HCT116 (cell line): ENCODE measurements around the gene FES. TPM values are rescaled to one million over a fixed set of nuclear protein-coding genes. Genes with fewer than 3 reads are reported as not detected.
"Not testable (repeated sequence)": the region's sequence is repeated elsewhere in the genome, so short reads cannot be mapped to it uniquely, and the experiment has no call there.

Experiments used
- ATAC-seq: fragments of 200-7000 bp; cut with Tn5 transposase; 2 replicates; pipeline ENCODE4 v1.9.1; 2020; ENCODE audit warnings: mild to moderate bottlenecking, moderate library complexity
- BruUV-seq: library from RNA; stranded (reverse); fragments of 400-500 nt; replicated peaks from 2 replicates; lab custom pipeline; 2021; lab: Mats Ljungman, UMichigan
- CTCF ChIA-PET: fragments of 300-600 bp; sonication (Branson Sonifier 250); formaldehyde crosslinking; loops from one replicate; lab custom pipeline; 2021; ENCODE audit warnings: antibody characterized with exemption; lab: Charles Lee
- POLR2A ChIA-PET: fragments of 300-600, 350-600 bp; sonication (Branson Sonifier 250); formaldehyde crosslinking; loops from one replicate; lab custom pipeline; 2021; ENCODE audit warnings: antibody characterized with exemption; lab: Charles Lee
- RAD21 ChIA-PET, 2 experiments: fragments of 300-600 bp; sonication (Branson Sonifier 250); formaldehyde crosslinking; loops; one replicate each; lab custom pipeline; 2023; ENCODE audit warnings: low total read pairs in 2 of 2; ENCODE audit not compliant: uncharacterized antibody in 2 of 2, unreplicated experiment in 2 of 2, low non-redundant PET in 1 of 2; lab: Charles Lee
- DNase-seq: peaks from one replicate; pipeline ENCODE4 v3.0.0-alpha.2; 2010; ENCODE audit warnings: low read depth, low spot score
- H2AFZ ChIP-seq: fragments of 200-600 bp; shearing (Covaris generic), sonication (generic); 2 replicates; pipeline ENCODE4 v1.6.1; 2017; ENCODE audit warnings: low read depth, mixed run types, mixed read lengths, antibody characterized with exemption, low read length; ENCODE audit not compliant: poor library complexity, severe bottlenecking
- H3K27ac ChIP-seq: 2 replicates; pipeline ENCODE4 v1.5.1; 2012; ENCODE audit warnings: low read depth, low read length
- H3K27me3 ChIP-seq: fragments of 200-600 bp; sonication (generic); 2 replicates; pipeline ENCODE4 v1.6.1; 2016; ENCODE audit warnings: mixed run types, low read length, mixed read lengths; ENCODE audit not compliant: insufficient read depth
- H3K36me3 ChIP-seq, 2 experiments: fragments of 200-500 bp in 1 of 2; fragments of 200-600 bp in 1 of 2; sonication (Bioruptor generic) in 1 of 2; sonication (generic) in 1 of 2; 2 replicates each; pipeline versions ENCODE4 v1.5.1 to v1.6.1; 2014 to 2016; ENCODE audit warnings: low read length in 2 of 2, inconsistent platforms in 1 of 2, mixed read lengths in 1 of 2, mixed run types in 1 of 2; ENCODE audit not compliant: insufficient read depth in 2 of 2, control insufficient read depth in 1 of 2
- H3K4me1 ChIP-seq, 2 experiments: fragments of 200-600 bp in 1 of 2; sonication (generic) in 1 of 2; 2 replicates each; pipeline versions ENCODE4 v1.5.1 to v1.6.1; 2012 to 2017; ENCODE audit warnings: low read length in 2 of 2, inconsistent platforms in 1 of 2, mild to moderate bottlenecking in 1 of 2, mixed read lengths in 1 of 2, mixed run types in 1 of 2, moderate library complexity in 1 of 2; ENCODE audit not compliant: insufficient read depth in 2 of 2, control insufficient read depth in 1 of 2
- H3K4me2 ChIP-seq: fragments of 200-600 bp; sonication (generic); 2 replicates; pipeline ENCODE4 v1.6.1; 2017; ENCODE audit warnings: mixed run types, low read length, mixed read lengths
- H3K4me3 ChIP-seq, 2 experiments: fragments of 200-600 bp in 1 of 2; sonication (generic) in 1 of 2; replicated peaks in 1 of 2; 2 replicates each; pipeline ENCODE4 v1.5.1; 2011 to 2016; ENCODE audit warnings: low read length in 2 of 2, control low read depth in 1 of 2, low read depth in 1 of 2, mild to moderate bottlenecking in 1 of 2, mixed read lengths in 1 of 2, mixed run types in 1 of 2
- H3K79me2 ChIP-seq: fragments of 200-600 bp; sonication (generic); 2 replicates; pipeline ENCODE4 v1.6.1; 2017; ENCODE audit warnings: mild to moderate bottlenecking, mixed run types, low read length, moderate library complexity, mixed read lengths; ENCODE audit not compliant: insufficient read depth
- H3K9ac ChIP-seq: fragments of 200-600 bp; sonication (generic); 2 replicates; pipeline ENCODE4 v1.6.1; 2016; ENCODE audit warnings: low read length, mixed read lengths
- H3K9me2 ChIP-seq: fragments of 200-600 bp; sonication (generic), shearing (Covaris generic); 2 replicates; pipeline ENCODE4 v1.6.1; 2017; ENCODE audit warnings: mixed run types, mild to moderate bottlenecking, moderate library complexity; ENCODE audit not compliant: insufficient read depth
- H3K9me3 ChIP-seq, 2 experiments: fragments of 200-500 bp in 1 of 2; fragments of 200-600 bp in 1 of 2; sonication (Bioruptor generic) in 1 of 2; sonication (generic) in 1 of 2; 2 replicates each; pipeline ENCODE4 v1.6.1; 2014 to 2017; ENCODE audit warnings: low read length in 2 of 2, mixed read lengths in 2 of 2, inconsistent platforms in 1 of 2, low read depth in 1 of 2, mild to moderate bottlenecking in 1 of 2, mixed run types in 1 of 2, moderate library complexity in 1 of 2; ENCODE audit not compliant: control insufficient read depth in 1 of 2, insufficient read depth in 1 of 2
- H4K20me1 ChIP-seq: fragments of 200-600 bp; sonication (generic), shearing (Covaris generic); 2 replicates; pipeline ENCODE4 v1.6.1; 2017; ENCODE audit warnings: mixed run types, mild to moderate bottlenecking, moderate library complexity; ENCODE audit not compliant: insufficient read depth
- MAX ChIP-seq: IDR thresholded peaks from 2 replicates; pipeline ENCODE4 v1.6.1; 2012
- POLR2AphosphoS5 ChIP-seq: IDR thresholded peaks from 2 replicates; pipeline ENCODE4 v1.6.1; 2011; ENCODE audit warnings: mild to moderate bottlenecking, low read depth, low read length, moderate library complexity
- ZFX ChIP-seq: fragments of 450-650 bp; IDR thresholded peaks from 2 replicates; pipeline ENCODE4 v1.6.1; 2017
- intact Hi-C: fragments of 100-400 bp; cut with micrococcal nuclease; formaldehyde crosslinking; loops from 2 replicates; pipeline ENCODE4 v1.10.0; 2022
- total RNA-seq: library from RNA; stranded (reverse); gene quantifications from one replicate; pipeline ENCODE4 v1.2.1, GENCODE V29; 2021; ENCODE audit not compliant: unreplicated experiment

Gene FES
- total RNA-seq, 1 experiment from 2014 or later = 5.3 TPM

GRCh38 chr15:90928106-90928505 is 43.8 kb downstream of the FES start:
- H2AFZ ChIP-seq, H3K4me2 ChIP-seq, POLR2A ChIA-PET, H3K36me3 ChIP-seq, DNase-seq, H3K9me2 ChIP-seq, intact Hi-C loops, H3K4me3 ChIP-seq, H3K27ac ChIP-seq, BruUV-seq, H3K9ac ChIP-seq, ATAC-seq, H3K9me3 ChIP-seq, RAD21 ChIA-PET, H3K79me2 ChIP-seq, CTCF ChIA-PET, H4K20me1 ChIP-seq, H3K27me3 ChIP-seq: not testable (repeated sequence)
- H3K4me1 ChIP-seq = peaks cover 13 to 31% of the 10 kb centered on the region in 2 experiments; a peak in 3 of 4 replicates

GRCh38 chr15:90929246-90930019 is 45.1 kb downstream of the FES start:
- TSS peak; percentile 84 for BruUV-seq
- no peak for ATAC-seq

More at GRCh38 chr15:90929246-90930019, 45.1 kb downstream of the FES start:
- Histone ChIP-seq H3K9me2 (no peaks in the 10 kb centered on the region), H3K27me3 (no peaks in the 10 kb centered on the region), H3K27ac (peak overlapping the region; percentile 78), H3K4me3 (peak overlapping the region; percentile 92 to 93), H3K4me2 (peak overlapping the region; percentile 99), H3K9me3 (no peaks in the 10 kb centered on the region), H3K36me3 (no peaks in the 10 kb centered on the region), H4K20me1 (no peaks in the 10 kb centered on the region), H3K79me2 (peaks cover 6% of the 10 kb centered on the region; the same call in 1 of the 2 replicates), H3K9ac (peak overlapping the region; percentile 67), H2AFZ (peak overlapping the region; percentile 29), H3K4me1 (peaks cover 16 to 39% of the 10 kb centered on the region in 2 experiments; a peak in 3 of 4 replicates)
- no peak for DNase-seq
- ChIA-PET POLR2A (interaction anchor here (1.3 kb wide), 1 partner anchor 26 kb away, joined by 4 read pairs; the partner anchor contains the start of gene MAN2A2), RAD21 (no interaction called here), CTCF (interaction anchor here (0.9 to 6.9 kb wide), 4 partner anchors 26 to 120 kb away, joined by 4 to 70 read pairs (median 5); partner anchors contain the start of gene MAN2A2)
- intact Hi-C loops = loop anchor here (5.0 kb wide), 1 partner anchor 103 kb away; no protein-coding TSS in a partner anchor
- TF ChIP-seq POLR2AphosphoS5 (no peak), MAX (no peak), ZFX (peak; percentile 66; the same call in 1 of the 2 replicates)
